Measurements from ENCODE around the gene SERPINB6.

DNA sequence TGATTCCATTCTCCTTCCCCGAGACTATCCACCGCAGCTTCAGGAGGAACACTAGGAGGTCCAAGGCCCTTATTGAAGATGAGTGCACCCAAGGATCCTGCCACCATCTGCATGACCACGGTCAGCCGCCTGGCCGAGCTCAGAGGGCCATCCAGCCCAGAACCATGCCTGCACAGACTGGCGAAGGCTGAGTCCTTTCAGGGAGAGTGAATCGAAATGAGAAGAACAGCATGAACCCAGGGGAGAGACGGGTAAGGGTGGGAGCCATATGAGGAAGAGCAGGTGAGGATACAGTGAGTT is 26.3 kb downstream of the SERPINB6 start:
- TF ChIP-seq, protein P1, sequence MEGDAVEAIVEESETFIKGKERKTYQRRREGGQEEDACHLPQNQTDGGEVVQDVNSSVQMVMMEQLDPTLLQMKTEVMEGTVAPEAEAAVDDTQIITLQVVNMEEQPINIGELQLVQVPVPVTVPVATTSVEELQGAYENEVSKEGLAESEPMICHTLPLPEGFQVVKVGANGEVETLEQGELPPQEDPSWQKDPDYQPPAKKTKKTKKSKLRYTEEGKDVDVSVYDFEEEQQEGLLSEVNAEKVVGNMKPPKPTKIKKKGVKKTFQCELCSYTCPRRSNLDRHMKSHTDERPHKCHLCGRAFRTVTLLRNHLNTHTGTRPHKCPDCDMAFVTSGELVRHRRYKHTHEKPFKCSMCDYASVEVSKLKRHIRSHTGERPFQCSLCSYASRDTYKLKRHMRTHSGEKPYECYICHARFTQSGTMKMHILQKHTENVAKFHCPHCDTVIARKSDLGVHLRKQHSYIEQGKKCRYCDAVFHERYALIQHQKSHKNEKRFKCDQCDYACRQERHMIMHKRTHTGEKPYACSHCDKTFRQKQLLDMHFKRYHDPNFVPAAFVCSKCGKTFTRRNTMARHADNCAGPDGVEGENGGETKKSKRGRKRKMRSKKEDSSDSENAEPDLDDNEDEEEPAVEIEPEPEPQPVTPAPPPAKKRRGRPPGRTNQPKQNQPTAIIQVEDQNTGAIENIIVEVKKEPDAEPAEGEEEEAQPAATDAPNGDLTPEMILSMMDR (IDR thresholded peaks at IDR 0.05), result no peak
- no peak for TF ChIP-seq POLR2A (IDR thresholded peaks at IDR 0.05)

Data from esophagus squamous epithelium (tissue), 4 donors.